Activated CD8-positive, alpha-beta memory T cell treated with anti-CD3 and anti-CD28 coated beads, Interleukin-2, amount 50 U/mL, for 24 hours (primary cell): Measurements from ENCODE around the gene SLC7A4.
"Not testable (repeated sequence)": the region's sequence is repeated elsewhere in the genome, so short reads cannot be mapped to it uniquely, and the experiment has no call there.

Experiments used
- DNase-seq: peaks from one replicate; pipeline ENCODE4 v3.0.0-alpha.2; 2020; ENCODE audit errors: extremely low read depth

Gene SLC7A4

GRCh38 chr22:21016644-21017420 lies 15.5 kb downstream of the SLC7A4 start:
- no peak for DNase-seq

GRCh38 chr22:21015466-21016006 lies 16.8 kb downstream of the SLC7A4 start:
- no peak for DNase-seq

- no peak for DNase-seq
Observed at GRCh38 chr22:21014726-21015465, 17.5 kb downstream of the SLC7A4 start, which contains the start of gene P2RX6. P2RX6 (plus strand) TSS chr22:21015165; CDS start chr22:21015175, 10 bp downstream.

GRCh38 chr22:21014202-21014725 lies 18.1 kb downstream of the SLC7A4 start:
- DNase-seq = peak; percentile 59

- no peak for DNase-seq
Observed at GRCh38 chr22:21013657-21014201, 18.6 kb downstream of the SLC7A4 start.

GRCh38 chr22:21012446-21013407 lies 19.6 kb downstream of the SLC7A4 start:
- DNase-seq = no peak

GRCh38 chr22:21010426-21011113 lies 21.8 kb downstream of the SLC7A4 start:
- no peak for DNase-seq

GRCh38 chr22:21009638-21010425 lies 22.5 kb downstream of the SLC7A4 start:
- no peak for DNase-seq

GRCh38 chr22:21009208-21009607 lies 23.2 kb downstream of the SLC7A4 start:
- not testable (repeated sequence) for DNase-seq

GRCh38 chr22:21003782-21004181 lies 28.6 kb downstream of the SLC7A4 start:
- DNase-seq = no peak

- peak; percentile 90 for DNase-seq
Observed at GRCh38 chr22:21001601-21002325, 30.6 kb downstream of the SLC7A4 start, which contains the start of gene THAP7. THAP7 (minus strand) TSS chr22:21002118; CDS start chr22:21001911, 207 bp downstream.

GRCh38 chr22:21000987-21001600 lies 31.3 kb downstream of the SLC7A4 start:
- no peak for DNase-seq

GRCh38 chr22:21000207-21000986 lies 32.0 kb downstream of the SLC7A4 start:
- no peak for DNase-seq

GRCh38 chr22:20999350-21000206 lies 32.8 kb downstream of the SLC7A4 start:
- no peak for DNase-seq

- no peak for DNase-seq
Observed at GRCh38 chr22:20998411-20999336, 33.7 kb downstream of the SLC7A4 start.
